ENCODE data around the gene CROCC2.

The CROCC2 gene

GRCh38 chr2:240992572-240993291, 86.6 kb downstream of the CROCC2 start:
- DNase-seq: peak; percentile 22

DNA sequence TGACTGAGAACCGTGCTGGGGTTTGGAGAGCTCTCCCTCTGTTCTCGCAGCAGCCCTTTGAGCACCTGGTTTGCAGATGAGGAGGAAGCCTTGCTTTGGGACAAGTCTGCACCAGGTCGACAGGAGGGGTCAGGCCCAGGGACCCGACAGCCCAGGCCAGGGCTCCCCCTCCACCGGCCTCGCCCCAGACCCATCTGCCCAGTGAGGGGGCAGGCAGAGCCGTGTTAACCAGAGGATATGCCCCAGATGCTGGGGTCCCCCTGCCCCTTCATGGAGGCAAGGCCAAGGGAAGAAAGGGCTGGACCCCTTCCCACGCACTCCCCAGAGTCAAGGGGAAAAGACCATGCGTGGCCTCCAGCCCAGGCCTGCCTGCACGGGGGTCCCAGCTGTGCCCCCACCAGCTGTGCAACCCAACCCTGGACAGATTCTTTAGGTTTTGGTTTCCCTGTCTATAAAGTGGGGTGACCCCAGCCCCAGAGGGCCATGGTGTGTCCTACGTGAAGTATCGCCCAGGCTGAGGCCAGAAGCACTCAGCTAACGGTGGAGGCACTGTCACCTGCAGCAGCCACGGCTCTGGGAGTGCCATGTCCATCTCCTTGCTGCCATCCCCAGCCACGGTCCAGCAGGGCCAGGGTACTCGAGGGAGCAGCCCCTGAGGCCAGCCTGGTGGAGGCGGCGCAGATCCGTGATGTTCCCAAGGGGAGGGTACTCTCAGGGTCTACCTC, 87.5 kb downstream of the CROCC2 start:
- no peak for DNase-seq

DNA sequence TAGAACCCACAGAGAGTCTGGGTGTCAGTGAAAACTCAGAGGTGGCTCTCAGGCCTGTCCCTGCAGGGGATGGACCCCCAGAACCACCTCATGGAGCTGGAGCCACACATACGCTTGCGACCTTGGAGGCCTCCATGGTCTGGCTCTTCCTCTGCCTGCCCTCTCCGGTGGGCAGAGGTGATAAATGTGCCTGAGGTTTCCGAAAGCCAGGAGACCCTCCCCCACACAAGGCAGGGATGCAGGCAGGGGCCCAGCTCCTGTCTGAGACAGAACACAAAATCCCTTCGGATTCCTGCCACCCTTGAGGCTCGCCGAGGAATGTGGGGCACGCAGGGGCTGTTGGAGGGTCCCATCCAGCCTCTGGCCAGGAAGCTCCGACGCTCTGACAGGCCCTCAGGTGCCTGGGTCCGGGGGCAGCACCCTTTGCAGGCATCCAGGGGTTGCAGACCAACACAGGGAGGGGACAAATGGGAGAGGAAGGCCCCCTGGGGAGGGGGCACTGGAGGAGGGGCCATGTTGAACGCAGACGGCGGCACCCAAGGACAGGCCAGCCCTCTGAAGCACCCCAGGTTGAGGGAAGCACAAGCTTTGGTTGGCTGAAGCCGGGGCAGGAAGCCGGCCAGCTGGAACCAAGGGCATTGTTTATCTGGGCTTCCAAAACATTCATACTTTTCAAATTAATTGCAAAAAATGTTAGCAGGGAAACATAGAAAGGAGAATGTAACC, 88.2 kb downstream of the CROCC2 start:
- DNase-seq: no peak

GRCh38 chr2:240995041-240996021, 89.2 kb downstream of the CROCC2 start:
- DNase-seq: peak; percentile 43

- DNase-seq: no peak
These were observed 90.2 kb downstream of the CROCC2 start for GRCh38 chr2:240996161-240996833.

DNA sequence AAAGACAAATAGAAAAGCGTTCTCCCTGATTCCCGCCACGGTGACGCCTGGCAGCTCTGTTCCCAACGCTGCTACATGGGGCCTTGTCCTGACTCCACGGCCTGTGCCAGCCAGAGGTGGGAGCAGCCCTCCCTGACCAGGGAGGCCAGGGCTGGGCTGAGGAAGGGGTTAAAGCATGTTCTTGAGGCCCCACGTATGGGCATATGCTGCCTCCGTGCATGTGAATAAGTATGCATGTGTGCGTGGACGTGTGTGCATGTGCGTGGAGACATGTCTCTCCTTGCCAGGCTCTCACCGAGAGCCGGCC, 90.7 kb downstream of the CROCC2 start:
- no peak for DNase-seq

DNA sequence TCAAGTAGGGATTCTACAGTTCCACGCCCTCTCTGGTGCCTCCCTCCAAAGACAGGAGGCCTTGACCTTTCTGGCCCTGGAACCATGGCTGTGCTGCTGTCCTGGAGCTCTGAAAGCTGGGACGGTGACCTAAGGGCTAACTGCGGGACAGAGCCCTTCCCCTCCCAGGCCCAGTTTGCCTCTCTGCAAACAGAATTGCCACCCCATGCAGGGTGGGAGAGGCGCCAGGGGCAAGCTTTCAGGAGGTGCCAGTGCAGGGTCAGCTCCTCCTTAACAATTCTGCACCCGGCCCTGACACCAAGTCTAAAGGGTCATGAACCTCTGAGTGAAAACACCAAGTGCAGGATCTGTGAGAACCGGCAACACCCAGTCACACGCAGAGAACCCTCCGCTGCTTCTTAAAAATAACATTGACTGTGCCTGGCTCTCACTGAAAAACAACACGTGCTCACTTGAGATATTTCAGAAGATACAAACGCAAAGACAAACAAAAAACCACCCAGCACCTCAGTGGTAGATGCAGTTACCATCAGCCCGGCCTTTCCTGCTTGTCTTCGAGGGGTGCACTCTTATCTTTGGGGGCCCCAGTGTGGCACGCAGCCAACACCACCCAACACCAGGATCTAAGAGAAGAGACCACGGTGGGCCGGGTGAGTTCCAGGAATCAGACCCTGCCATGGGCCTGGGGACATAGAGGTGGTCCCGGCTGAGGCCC, 91.2 kb downstream of the CROCC2 start:
- peak; percentile 26 for DNase-seq

GRCh38 chr2:240997856-240998705, 91.9 kb downstream of the CROCC2 start, which contains the start of gene SNED1:
SNED1 (plus strand) TSS chr2:240998618; CDS start chr2:240998838, 220 bp downstream.
- peak; percentile 87 for DNase-seq

- no peak for DNase-seq
These were observed 92.5 kb downstream of the CROCC2 start for GRCh38 chr2:240998706-240998994.

DNA sequence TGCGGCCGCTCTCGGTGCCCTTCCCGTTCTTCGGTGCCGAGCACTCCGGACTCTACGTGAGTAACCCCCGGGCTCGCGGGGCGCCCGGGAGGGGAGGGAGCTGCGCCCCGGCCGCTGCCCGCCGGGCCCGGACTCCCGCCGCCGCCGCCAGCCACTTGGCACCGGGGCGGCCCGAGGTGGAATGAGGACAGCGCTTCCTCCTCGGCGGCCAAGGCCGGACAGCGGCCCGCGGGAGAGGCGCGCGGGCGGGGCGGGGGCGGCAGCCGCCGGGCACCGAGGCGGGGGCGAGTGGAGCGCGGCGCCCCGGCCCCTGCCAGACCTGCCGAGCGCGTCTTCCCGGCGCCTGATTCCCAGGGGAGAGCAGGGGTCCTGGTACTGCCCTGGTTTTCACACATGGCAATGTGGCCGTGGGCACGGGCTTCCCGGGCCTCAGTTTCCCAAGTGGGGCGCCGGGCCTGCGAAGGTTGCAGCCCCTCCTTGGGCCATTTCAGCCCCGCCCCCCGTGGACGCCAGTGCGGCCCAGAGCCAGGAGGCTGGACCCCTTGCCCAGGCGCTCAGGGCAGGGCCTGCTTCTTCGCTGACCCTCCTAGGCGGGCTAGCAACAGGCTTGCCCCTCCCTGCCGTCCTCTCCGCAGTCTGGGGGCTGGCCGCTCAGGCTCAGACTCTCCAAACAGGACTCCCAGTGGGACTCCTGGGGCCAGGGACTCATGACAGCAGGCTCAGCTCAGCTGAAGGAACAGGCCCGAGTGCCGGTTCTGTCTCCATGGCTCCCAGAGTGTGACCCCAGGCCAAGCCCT, 93.1 kb downstream of the CROCC2 start:
- DNase-seq: no peak

DNA sequence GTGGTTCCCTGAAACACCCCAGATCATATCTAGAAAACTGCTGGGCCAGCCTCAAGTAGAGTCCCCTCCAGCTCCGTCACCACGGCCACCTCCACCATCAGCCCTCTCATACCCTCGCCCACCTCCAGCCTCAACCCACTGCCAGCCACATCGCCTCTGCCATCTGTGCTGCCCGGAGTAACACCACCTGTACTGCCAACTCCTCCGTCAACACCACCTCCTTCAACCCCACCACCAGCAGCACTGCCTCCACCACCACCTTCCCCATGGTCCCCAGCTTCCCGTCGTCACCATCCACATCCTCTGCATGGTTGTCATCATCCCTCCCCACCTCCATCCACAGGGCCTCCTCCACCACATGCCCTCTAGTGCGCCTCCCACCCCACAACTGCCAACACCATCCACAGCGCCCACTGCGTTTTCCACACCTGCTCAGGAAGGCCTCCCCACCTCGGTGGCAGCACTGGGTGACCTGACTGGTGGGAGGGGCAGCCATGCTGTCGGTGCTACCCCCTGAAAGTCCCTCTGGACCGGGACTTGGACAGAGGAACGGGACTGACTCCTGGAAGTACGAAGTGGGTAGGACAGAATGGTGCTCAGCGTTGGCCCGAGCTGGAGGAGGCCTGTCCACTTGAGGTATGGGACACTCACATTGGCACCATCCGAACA, 93.9 kb downstream of the CROCC2 start:
- no peak for DNase-seq

DNA sequence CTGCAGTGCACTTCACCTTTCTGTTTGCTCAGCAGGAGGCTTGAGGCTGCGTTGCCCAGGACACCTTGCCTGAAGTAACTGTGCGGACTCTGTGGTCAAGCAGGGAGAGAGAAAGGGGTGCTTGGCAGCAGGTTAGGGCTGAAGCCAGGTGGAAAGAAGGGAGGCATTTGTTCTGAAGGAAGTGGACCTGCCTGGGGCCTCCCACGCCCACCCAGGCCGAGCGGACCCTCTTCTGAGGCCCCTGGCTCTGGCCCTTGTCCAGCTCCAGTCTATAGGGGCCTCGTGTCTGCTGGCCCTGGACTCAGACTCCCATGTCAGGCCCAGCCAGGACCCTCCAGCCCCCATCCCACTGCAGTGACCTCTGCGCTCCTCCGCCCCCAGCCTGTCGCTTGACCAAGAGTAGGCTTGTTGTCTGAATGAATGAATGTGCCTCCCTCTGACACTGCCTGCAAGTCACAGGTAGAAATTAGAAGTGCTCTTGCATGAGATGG, 94.7 kb downstream of the CROCC2 start:
- no peak for DNase-seq

DNA sequence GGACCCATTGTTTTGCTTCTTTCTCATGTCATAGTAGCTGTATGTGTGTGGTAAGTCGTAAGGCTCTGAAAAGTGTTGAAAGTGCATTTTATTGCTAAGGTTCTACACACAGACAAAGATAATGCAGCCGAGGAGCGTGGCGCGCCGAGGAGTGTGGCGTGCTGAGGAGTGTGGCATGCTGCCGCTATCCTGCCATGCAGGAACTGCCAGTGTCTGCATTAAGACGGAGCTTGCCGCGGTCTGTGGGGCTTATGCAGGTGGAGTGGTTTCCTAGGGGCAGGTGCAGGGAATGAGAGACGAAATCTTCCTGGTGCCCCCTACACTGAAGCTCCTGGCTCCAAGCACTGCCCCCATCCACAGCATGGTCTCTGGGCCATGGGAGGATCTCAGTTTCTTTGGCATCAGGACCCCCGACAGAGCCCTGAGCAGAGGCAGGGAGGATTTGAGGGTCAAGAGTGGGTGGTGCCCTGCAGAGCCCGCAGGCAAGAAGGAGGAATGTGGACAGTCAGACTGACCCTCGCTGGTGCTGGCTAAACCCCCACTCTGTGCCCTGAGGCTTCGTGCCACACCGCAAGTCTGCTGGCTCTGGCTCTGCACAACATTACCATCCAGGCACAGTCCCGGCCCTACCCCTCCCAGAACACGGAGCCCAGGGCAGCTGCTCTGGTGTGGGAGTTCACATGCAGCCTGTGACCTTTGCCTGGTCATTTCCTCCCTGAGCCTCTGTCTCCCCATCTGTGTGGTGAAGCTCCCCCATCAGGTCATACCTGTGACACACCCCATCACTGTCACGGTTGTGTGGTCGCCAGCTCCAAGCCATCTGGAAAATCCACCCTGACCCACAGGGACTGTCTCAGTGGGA, 95.5 kb downstream of the CROCC2 start:
- DNase-seq: no peak

DNA sequence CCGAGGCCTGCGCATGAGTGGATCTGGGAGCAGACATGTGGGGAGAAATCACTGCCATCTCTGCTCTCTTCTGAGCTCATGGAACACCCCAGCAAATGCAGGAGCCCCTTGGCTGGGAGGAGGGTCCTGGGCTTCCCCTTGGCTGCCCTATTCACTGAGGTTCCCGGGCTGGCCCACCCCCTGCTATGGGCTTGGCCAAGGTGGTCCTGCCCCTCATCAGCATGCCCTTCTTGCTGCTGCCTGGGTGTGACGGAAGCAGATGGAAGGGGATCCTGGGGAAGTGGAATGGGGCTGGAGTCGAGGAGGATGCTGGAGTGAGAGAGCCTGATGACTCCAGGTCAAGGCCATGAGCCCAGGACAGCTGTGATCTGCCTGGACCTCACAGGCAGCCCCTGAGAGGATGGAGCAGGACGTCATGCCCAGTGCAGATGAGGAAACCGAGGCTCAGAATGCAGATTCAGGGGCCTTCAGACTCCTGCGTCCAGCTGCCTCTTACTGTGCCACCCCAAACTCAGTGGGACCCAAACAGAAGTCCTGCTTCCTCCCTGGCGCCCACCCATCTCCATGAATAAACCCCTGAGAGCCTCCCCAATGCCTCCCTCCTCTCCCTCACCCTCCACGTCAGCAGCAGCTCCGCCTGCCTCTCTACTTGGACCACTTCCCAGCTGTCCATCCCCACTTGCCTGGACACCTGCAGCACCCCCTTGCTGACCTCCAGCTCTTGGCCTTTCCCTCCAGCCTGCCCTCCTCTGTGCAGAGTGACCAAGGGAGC, 96.3 kb downstream of the CROCC2 start:
- DNase-seq: no peak

DNA sequence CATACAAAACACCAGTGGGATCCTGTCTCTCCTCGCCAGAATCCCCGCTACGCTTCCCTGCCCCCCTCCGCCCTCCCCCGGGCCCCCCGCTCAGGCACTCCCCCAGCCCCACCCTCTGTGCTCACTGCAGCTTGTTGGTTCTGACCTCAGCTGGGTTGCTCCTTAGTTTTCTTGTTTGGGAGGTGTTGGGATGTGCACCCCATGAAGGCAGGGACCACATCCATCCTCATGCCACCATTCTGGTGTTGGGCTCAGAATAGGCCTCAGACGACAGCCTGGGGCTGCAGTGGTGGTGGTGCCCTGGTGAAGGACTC, 96.9 kb downstream of the CROCC2 start:
- DNase-seq: no peak

- no peak for DNase-seq
These were observed 97.2 kb downstream of the CROCC2 start for GRCh38 chr2:241003369-241003768.

DNA sequence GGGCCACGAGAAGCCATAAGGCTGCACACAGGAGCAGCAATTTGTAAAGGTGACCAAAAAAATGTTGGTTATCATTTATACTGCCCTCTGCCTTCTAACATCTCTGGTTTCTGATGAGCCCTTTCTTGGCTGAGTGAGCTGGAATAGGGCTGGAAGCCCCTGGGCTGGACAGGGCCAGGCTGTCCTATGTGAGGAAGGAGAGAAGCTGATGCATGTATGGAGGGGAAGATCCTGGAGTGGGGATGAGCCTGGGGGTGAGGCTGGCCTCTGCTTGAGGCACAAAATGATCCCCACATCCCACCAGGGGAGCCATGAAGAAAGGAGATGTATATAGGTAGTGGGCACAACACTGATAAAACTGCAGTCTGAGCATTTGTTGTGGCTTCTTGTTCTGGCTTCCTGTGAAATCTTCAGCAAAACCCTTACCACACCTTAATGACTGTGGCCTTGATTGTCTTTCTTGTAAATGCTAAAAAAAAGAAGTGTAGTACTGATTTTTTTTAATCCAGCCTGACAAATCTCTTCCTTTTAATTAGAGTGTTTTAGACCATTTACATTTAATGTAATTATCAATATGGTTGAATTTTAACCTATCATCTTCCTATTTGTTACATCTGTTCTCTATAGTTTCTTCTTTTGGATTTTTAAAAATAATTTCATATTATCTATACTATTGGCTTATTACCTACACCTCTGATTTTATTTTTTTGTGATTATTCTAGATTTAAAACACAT, 97.9 kb downstream of the CROCC2 start:
- DNase-seq: no peak
